Adrenal gland (tissue), 12 donors: ENCODE data around the gene OR51S1. TPM values are rescaled to one million over a fixed set of nuclear protein-coding genes. Genes with fewer than 3 reads are reported as not detected.
"Not testable (repeated sequence)": the region's sequence is repeated elsewhere in the genome, so short reads cannot be mapped to it uniquely, and the experiment has no call there.

Experiments
- DNase-seq, 7 donors: peaks; one replicate each; pipeline ENCODE4 v3.0.0-alpha.2; 2019 to 2020
- H3K27ac ChIP-seq, 5 donors: fragments of 200-600 bp; sonication (generic) in 4 of 5; 1 replicate in 3 of 5; 2 replicates in 2 of 5; pipeline versions ENCODE4 v1.5.1 to v1.8.0; 2016 to 2020; ENCODE audit warnings: mild to moderate bottlenecking in 1 of 5
- H3K27me3 ChIP-seq: fragments of 200-600 bp; 2 replicates; pipeline ENCODE4 v1.8.0; 2021
- H3K36me3 ChIP-seq, 2 donors: fragments of 200-600 bp; replicated peaks in 1 of 2; 1 replicate in 1 of 2; 2 replicates in 1 of 2; pipeline versions ENCODE4 v1.5.1 to v1.8.0; 2018 to 2022
- H3K4me1 ChIP-seq, 2 donors: fragments of 200-600 bp; replicated peaks in 1 of 2; 1 replicate in 1 of 2; 2 replicates in 1 of 2; pipeline versions ENCODE4 v1.5.1 to v1.8.0; 2018 to 2021
- H3K4me3 ChIP-seq, 4 donors: fragments of 200-600 bp; sonication (generic) in 3 of 4; one replicate each; pipeline ENCODE4 v1.5.1; 2016 to 2018
- H3K9me3 ChIP-seq, 3 donors: fragments of 200-600 bp; sonication (generic) in 1 of 3; replicated peaks in 1 of 3; 1 replicate in 2 of 3; 2 replicates in 1 of 3; pipeline versions ENCODE4 v1.5.1 to v1.8.0; 2016 to 2021
- CTCF ChIP-seq, 6 experiments: fragments of 450-650 bp in 4 of 6; fragments of 200-600 bp in 2 of 6; sonication (generic) in 1 of 6; IDR thresholded peaks; 1 replicate in 5 of 6; 2 replicates in 1 of 6; pipeline versions ENCODE4 v1.5.1 to v1.8.0; 2016 to 2021; ENCODE audit warnings: antibody characterized with exemption in 6 of 6, mild to moderate bottlenecking in 2 of 6, moderate library complexity in 1 of 6
- POLR2A ChIP-seq, 2 donors: fragments of 450-650 bp; IDR thresholded peaks; one replicate each; pipeline ENCODE4 v1.6.1; 2017; ENCODE audit warnings: antibody characterized with exemption in 2 of 2, mild to moderate bottlenecking in 2 of 2, moderate library complexity in 1 of 2
- WGBS, 4 donors: extraction: QIAGEN DNeasy Blood & Tissue Kit in 2 of 4; methylation state at CpG; one replicate each; pipeline versions ENCODE4 v1.1.5 to v1.1.7; 2013 to 2017; 5-methylcytosine and 5-hydroxymethylcytosine counted together
- intact Hi-C, 2 donors: fragments of 100-400 bp; cut with DNase I; formaldehyde crosslinking; loops; one replicate each; pipeline versions ENCODE4 v1.14.1 to v1.15.0; 2022 to 2023
- polyA plus RNA-seq, 3 donors: library from polyadenylated mRNA; stranded (reverse); fragments of 200-250 nt in 2 of 3; fragments of 350-450 nt in 1 of 3; fragmentation: Illumina TruSeq in 1 of 3; extraction: RNeasy Lipid Tissue Mini Kit (QIAGEN cat#74804) in 1 of 3; gene quantifications; one replicate each; pipeline ENCODE4 v1.2.3, GENCODE V29; 2013 to 2014
- total RNA-seq, 9 donors: library from RNA; depleted of rRNA in 4 of 9; stranded (reverse); fragments of >200 nt in 4 of 9; fragments of 120-200 nt in 1 of 9; fragmentation: NEBNext Ultra II Directional in 1 of 9; extraction: Animal tissue kit (Norgen Biotek cat#: 25700) in 1 of 9; gene quantifications; one replicate each; pipeline versions ENCODE4 v1.1.0 to v1.2.4, GENCODE V29; 2013 to 2023
- donor health status: healthy with polysubstance abuse.
- donor health status: Bipolar disorder and iron deficiency.
- donor health status: DM: yes; HTN: yes; CAD: no.
- donor health status: DM: no; HTN: no; CAD: no.
- donor health status: DM: no; HTN: no; CAD: no.
- donor health status: DM: yes; HTN: yes; CAD: no.

The OR51S1 gene
- total and polyA plus RNA-seq, 12 donors: not detected

GRCh38 chr11:4808476-4808875 lies 40.5 kb downstream of the OR51S1 start:
- Histone ChIP-seq H3K4me3 (no peak overlapping the region), H3K27ac (no peak overlapping the region), H3K9me3 (no peaks in the 10 kb centered on the region), H3K27me3 (no peaks in the 10 kb centered on the region), H3K36me3 (no peaks in the 10 kb centered on the region), H3K4me1 (no peaks in the 10 kb centered on the region)
- 53 to 93% (median 71%) methylated on average over 1 of the region's 1 CpG for WGBS, 4 donors
- TF ChIP-seq CTCF (IDR thresholded peaks at IDR 0.05) (no peak), POLR2A (IDR thresholded peaks at IDR 0.05) (no peak)
- intact Hi-C loops: no loop called here
- DNase-seq: no peak

GRCh38 chr11:4804280-4804679 lies 44.7 kb downstream of the OR51S1 start, which contains the start of gene OR52R1:
OR52R1 (minus strand) TSS chr11:4804380; CDS start chr11:4804380, 0 bp downstream.
- Histone ChIP-seq H3K4me1 (no peaks in the 10 kb centered on the region), H3K4me3 (no peak within 1 kb of the TSS), H3K27ac (no peak within 1 kb of the TSS), H3K9me3 (no peaks in the 10 kb centered on the region), H3K27me3 (no peaks in the 10 kb centered on the region), H3K36me3 (no peaks in the 10 kb centered on the region)
- no peak for TF ChIP-seq POLR2A (IDR thresholded peaks at IDR 0.05)
- TF ChIP-seq CTCF (IDR thresholded peaks at IDR 0.05): no peak
- intact Hi-C loops: no loop called here
- no peak for DNase-seq
- 74 to 82% (median 80%) methylated on average over 3 of the region's 3 CpGs for WGBS, 4 donors

GRCh38 chr11:4801316-4801715 lies 47.7 kb downstream of the OR51S1 start:
- intact Hi-C loops, H3K4me3 ChIP-seq, H3K36me3 ChIP-seq, DNase-seq, H3K27ac ChIP-seq, H3K4me1 ChIP-seq, H3K27me3 ChIP-seq, H3K9me3 ChIP-seq: not testable (repeated sequence)
- WGBS, 4 donors: 70 to 94% (median 86%) methylated on average over 5 of the region's 5 CpGs

- no peaks in the 10 kb centered on the region for H3K9me3 ChIP-seq
- intact Hi-C loops: no loop called here
- TF ChIP-seq CTCF (IDR thresholded peaks at IDR 0.05) (no peak), POLR2A (IDR thresholded peaks at IDR 0.05) (no peak)
- no peaks in the 10 kb centered on the region for H3K27me3 ChIP-seq
- no peak overlapping the region for H3K4me3 ChIP-seq
- H3K4me1 ChIP-seq: no peaks in the 10 kb centered on the region
- DNase-seq: no peak
- 59 to 76% (median 67%) methylated on average over 6 of the region's 6 CpGs for WGBS, 4 donors
- no peaks in the 10 kb centered on the region for H3K36me3 ChIP-seq
- H3K27ac ChIP-seq: no peak overlapping the region
Measured at GRCh38 chr11:4798427-4799183, 50.4 kb downstream of the OR51S1 start.

Other genes starting within 250 kb of the OR51S1 start
- gene TRIM68, start 241.0 kb downstream of the OR51S1 start, total RNA-seq: 10 to 100 TPM in 7 of 9 donors, 1 to 10 TPM in 2; 6.4 to 23.3 (median 14.9) TPM
- 10 to 100 TPM in 1 of 3 donors, 1 to 10 TPM in 2; 2.8 to 11.8 (median 5.1) TPM for gene TRIM68, start 241.0 kb downstream of the OR51S1 start, polyA plus RNA-seq
- not detected for gene OR51D1, start 211.7 kb downstream of the OR51S1 start, total RNA-seq
- gene OR51D1, start 211.7 kb downstream of the OR51S1 start, polyA plus RNA-seq: not detected
- gene OR51E1, start 205.2 kb downstream of the OR51S1 start, total RNA-seq: under 1 TPM in 1 of 9 donors, not detected in 8; 0.11 TPM
- under 1 TPM in 1 of 3 donors, not detected in 2; 0.27 TPM for gene OR51E1, start 205.2 kb downstream of the OR51S1 start, polyA plus RNA-seq
- not detected for gene OR51E2, start 151.4 kb downstream of the OR51S1 start, total RNA-seq
- under 1 TPM in 1 of 3 donors, not detected in 2; 0.10 TPM for gene OR51E2, start 151.4 kb downstream of the OR51S1 start, polyA plus RNA-seq
- gene MMP26, start 144.4 kb downstream of the OR51S1 start, total RNA-seq: not detected
- gene MMP26, start 144.4 kb downstream of the OR51S1 start, polyA plus RNA-seq: not detected
- gene OR51F1, start 79.3 kb downstream of the OR51S1 start, total RNA-seq: not detected
- not detected for gene OR51F1, start 79.3 kb downstream of the OR51S1 start, polyA plus RNA-seq
- not detected for gene OR52R1, start 44.8 kb downstream of the OR51S1 start, total RNA-seq
- gene OR52R1, start 44.8 kb downstream of the OR51S1 start, polyA plus RNA-seq: not detected
- gene OR51F2, start 27.9 kb downstream of the OR51S1 start, total RNA-seq: not detected
- gene OR51F2, start 27.9 kb downstream of the OR51S1 start, polyA plus RNA-seq: not detected
- not detected for gene OR51T1, start 32.7 kb upstream of the OR51S1 start, total RNA-seq
- not detected for gene OR51T1, start 32.7 kb upstream of the OR51S1 start, polyA plus RNA-seq
- not detected for gene OR51A7, start 54.6 kb upstream of the OR51S1 start, total RNA-seq
- not detected for gene OR51A7, start 54.6 kb upstream of the OR51S1 start, polyA plus RNA-seq
- not detected for gene OR51G2, start 70.1 kb upstream of the OR51S1 start, total RNA-seq
- gene OR51G2, start 70.1 kb upstream of the OR51S1 start, polyA plus RNA-seq: not detected
- not detected for gene OR51G1, start 75.1 kb upstream of the OR51S1 start, total RNA-seq
- not detected for gene OR51G1, start 75.1 kb upstream of the OR51S1 start, polyA plus RNA-seq
- gene OR51A4, start 98.4 kb upstream of the OR51S1 start, total RNA-seq: not detected
- not detected for gene OR51A4, start 98.4 kb upstream of the OR51S1 start, polyA plus RNA-seq
- gene OR51A2, start 106.5 kb upstream of the OR51S1 start, total RNA-seq: not detected
- not detected for gene OR51A2, start 106.5 kb upstream of the OR51S1 start, polyA plus RNA-seq
- not detected for gene OR51L1, start 145.6 kb upstream of the OR51S1 start, total RNA-seq
- not detected for gene OR51L1, start 145.6 kb upstream of the OR51S1 start, polyA plus RNA-seq
- gene OR52J3, start 197.3 kb upstream of the OR51S1 start, total RNA-seq: not detected
- not detected for gene OR52J3, start 197.3 kb upstream of the OR51S1 start, polyA plus RNA-seq
- gene OR52E2, start 210.4 kb upstream of the OR51S1 start, total RNA-seq: not detected
- not detected for gene OR52E2, start 210.4 kb upstream of the OR51S1 start, polyA plus RNA-seq
- gene OR52E1, start 220.4 kb upstream of the OR51S1 start, total RNA-seq: not detected
- gene OR52E1, start 220.4 kb upstream of the OR51S1 start, polyA plus RNA-seq: not detected